DND-41 (cell line): Measurements from ENCODE around the gene CTPS2.

ENCODE experiments used
- EZH2 ChIP-seq: IDR thresholded peaks from 3 replicates; pipeline ENCODE4 v1.6.1; 2012; ENCODE audit warnings: borderline replicate concordance, low read depth, mild to moderate bottlenecking, moderate library complexity, low read length, inconsistent platforms; ENCODE audit not compliant: severe bottlenecking
- TF ChIP-seq, protein P1 (sequence below): IDR thresholded peaks from 2 replicates; pipeline ENCODE4 v1.5.1; 2012; ENCODE audit warnings: borderline replicate concordance, low read length, moderate library complexity, mild to moderate bottlenecking; ENCODE audit not compliant: poor library complexity, severe bottlenecking; ENCODE audit errors: extremely low read depth

DNA sequence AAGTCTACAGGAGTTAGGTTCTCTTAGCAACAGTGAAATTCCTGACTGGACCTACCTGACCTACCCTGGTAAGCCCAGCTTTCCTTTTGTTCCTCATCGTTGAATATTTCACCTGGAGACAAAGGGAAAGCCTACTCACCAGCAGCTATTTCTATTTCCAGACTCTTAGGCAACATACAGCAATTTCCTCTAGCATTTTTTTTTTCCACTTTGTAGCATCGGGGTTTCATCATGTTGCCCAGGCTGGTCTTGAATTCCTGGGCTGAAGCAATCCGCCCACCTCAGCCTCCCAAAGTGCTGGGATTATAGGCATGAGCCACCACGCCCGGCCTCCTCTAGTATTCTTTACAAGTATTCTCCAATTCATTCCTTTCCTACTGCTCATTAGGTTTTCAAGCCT, 69.3 kb downstream of the CTPS2 start:
- TF ChIP-seq, protein P1, sequence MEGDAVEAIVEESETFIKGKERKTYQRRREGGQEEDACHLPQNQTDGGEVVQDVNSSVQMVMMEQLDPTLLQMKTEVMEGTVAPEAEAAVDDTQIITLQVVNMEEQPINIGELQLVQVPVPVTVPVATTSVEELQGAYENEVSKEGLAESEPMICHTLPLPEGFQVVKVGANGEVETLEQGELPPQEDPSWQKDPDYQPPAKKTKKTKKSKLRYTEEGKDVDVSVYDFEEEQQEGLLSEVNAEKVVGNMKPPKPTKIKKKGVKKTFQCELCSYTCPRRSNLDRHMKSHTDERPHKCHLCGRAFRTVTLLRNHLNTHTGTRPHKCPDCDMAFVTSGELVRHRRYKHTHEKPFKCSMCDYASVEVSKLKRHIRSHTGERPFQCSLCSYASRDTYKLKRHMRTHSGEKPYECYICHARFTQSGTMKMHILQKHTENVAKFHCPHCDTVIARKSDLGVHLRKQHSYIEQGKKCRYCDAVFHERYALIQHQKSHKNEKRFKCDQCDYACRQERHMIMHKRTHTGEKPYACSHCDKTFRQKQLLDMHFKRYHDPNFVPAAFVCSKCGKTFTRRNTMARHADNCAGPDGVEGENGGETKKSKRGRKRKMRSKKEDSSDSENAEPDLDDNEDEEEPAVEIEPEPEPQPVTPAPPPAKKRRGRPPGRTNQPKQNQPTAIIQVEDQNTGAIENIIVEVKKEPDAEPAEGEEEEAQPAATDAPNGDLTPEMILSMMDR: no peak
- TF ChIP-seq EZH2: no peak
